ENCODE measurements around the gene MECP2. TPM values are rescaled to one million over a fixed set of nuclear protein-coding genes. Genes with fewer than 3 reads are reported as not detected.
A peak's percentile ranks its signal among the peaks of the same experiment; 100 is the strongest.

The MECP2 gene
- total RNA-seq, 1 experiment from 2014 or later = 33.0 TPM

GRCh38 chrX:154116426-154117211 is 19.1 kb upstream of the MECP2 start:
- DNase-seq (ENCODE audit: extremely low read depth, low read depth) = no peak

DNA sequence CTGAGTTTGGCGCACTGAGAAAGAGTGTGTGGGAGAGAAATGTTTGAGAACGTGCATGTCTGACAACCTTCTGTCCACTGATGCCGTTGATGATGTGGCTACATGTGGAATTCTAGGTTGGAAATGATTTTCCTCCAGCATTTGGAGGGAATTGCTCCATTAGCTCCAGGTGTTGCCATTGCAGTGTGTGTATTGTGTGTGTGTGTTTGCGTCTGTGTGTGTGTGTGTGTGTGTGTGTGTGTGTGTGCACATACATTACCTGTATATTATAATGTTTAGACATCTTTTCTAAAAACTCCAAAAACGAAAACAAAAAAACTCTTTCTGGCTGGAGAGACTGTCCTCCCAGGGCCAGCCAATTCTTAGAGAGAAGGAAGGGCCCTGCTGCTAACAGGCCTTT is 18.2 kb upstream of the MECP2 start:
- no peak for DNase-seq (ENCODE audit: extremely low read depth, low read depth)

GRCh38 chrX:154115071-154115470 is 17.6 kb upstream of the MECP2 start:
- no peak for DNase-seq (ENCODE audit: extremely low read depth, low read depth)

DNA sequence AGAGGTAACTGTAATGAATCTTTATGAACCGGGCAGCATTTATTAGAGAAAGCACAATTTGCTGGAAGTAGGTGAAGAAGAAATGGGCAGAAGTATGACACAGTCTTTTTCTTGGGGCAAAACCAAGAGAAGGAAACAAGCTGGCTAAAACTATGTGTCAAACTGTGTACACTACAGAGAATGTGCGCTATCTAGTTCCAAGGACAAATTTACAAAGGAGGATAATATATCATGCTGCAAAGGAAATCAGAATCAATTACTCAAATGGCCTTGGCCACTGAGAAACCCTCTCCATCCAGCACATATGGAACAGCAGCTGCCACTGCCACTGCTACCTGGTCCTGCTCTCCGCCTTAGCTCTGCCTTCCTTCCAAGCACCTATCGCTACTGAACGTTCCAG is 17.1 kb upstream of the MECP2 start:
- no peak for DNase-seq (ENCODE audit: extremely low read depth, low read depth)

- DNase-seq (ENCODE audit: extremely low read depth, low read depth) = no peak
Observed at GRCh38 chrX:154113729-154114128, 16.2 kb upstream of the MECP2 start.

DNA sequence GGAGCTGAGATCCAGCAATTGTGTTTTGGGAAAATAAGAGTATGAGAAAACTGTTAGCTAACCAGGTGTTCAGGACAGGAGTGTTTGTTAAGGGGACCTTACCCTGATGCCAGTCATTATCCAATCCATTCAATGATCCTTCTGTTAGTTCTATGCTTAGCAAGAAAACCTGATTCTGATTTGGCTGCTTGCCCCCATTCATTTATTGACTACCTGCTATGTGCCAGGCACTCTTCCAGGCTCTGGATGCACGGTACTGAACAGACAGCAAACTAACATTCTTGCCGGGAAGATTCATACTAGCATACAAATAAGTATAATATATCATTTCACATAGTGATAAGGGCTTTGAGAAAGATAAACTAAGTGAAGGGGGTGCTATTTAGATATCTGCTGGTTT is 1.0 kb upstream of the MECP2 start:
- no peak for DNase-seq (ENCODE audit: extremely low read depth, low read depth)

DNA sequence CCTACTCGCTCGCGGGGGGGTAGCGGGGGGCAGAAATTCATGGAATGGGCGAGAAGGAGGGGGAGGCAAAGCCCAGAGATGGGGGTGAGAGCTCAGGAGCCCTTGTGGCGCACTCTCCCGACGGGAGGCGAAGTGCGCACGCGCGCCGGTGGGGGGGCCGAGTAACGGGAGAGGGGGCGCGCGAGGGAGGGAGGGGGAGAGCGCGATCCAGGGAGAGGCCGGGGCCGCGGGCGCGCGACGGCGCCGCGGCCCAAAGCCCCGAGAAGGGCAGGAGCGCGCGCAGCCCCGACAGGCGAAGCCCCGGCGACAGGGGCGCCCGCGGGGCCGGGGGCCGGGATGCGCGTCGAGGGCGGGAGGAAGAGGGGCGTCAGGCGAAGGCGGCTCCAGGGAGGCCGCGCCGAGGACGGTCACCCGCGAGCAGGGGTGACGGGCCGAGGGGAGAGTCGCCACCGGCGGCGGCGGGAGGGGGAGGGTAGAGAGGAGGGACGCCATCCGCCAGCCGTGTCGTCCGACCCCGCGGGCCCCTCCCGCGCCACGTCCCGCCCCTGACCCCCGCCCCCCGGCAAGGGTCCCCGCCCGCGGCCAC is 421 bp downstream of the MECP2 start:
- peak; percentile 63 for DNase-seq (ENCODE audit: extremely low read depth, low read depth)

DNA sequence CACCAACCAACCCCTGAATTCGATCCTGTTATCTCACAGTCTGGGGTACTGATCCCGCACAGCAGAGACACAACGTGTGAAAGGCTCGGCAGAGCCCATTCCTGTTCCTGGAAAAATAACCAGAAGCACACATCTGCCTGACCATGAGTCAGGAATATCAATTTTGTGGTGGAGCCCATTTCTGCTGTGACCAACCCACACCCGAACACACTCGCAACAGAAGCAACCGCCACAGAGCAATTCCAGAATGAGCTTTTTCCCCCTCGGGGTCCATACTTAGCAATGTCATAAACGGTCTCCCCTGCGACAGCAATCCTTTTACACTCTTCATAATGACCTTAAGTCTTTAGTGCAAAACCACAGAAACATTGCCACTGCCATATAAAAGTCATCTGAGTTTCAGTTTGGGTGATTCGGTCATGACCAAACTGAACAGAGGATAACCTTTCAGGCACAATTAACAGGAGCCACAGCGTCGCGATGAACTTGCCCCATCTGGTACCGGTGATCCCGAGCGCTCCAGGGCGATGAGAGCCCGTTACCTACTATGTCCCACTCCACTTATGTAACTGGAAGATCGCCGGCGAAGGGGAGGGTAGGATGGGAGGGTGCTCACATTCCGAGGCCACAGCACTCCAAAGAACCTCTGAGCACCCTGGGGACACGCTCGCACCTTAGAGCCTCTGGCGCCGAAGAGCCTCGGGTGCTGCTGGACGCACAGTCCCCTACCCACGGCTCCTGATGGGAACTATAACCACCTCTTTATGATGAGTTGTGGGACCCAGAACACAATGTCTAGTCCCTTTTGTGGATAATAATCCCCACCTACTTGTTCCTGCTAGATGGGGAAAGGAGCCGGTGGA is 1.1 kb downstream of the MECP2 start:
- no peak for DNase-seq (ENCODE audit: extremely low read depth, low read depth)

DNA sequence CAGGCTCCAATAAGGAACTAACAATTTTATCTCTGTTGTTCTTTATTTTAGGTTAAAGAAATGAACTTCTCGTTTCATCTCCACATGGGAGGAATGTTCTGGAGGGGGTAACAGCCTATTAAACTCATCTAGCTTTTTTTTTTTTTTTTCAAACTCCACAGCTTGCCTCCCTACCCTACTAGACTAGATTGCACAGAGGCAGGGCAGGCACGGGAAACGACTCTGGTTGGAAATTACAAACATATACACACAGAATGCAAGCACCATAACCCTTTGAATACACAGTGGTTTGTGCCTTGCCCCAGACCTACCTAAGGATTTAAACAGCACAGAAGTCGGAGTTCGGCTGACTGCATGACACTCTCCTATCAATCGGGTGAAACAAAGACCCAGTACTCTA is 2.7 kb downstream of the MECP2 start:
- DNase-seq (ENCODE audit: extremely low read depth, low read depth) = no peak

DNA sequence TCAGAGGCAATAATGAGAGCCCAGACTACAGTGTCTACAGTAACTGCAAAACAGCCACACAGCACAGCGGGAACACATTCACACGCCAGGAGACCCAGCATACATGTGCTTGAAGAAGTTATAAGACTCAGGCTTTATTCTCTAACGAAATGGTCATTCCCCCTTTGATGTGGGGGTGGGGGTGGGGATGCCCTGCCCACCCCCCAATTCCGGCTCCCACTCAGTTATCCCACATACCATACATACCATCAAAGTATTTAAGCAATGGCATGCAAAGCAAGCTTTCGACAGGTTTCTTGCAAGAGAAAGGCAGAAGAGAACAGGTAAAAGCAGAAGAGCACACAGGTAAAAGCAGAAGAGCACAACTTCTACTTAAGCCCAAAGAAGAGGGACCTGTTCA is 3.6 kb downstream of the MECP2 start:
- no peak for DNase-seq (ENCODE audit: extremely low read depth, low read depth)

- no peak for DNase-seq (ENCODE audit: extremely low read depth, low read depth)
Observed at GRCh38 chrX:154092371-154092770, 5.1 kb downstream of the MECP2 start.

- DNase-seq (ENCODE audit: extremely low read depth, low read depth) = no peak
Observed at GRCh38 chrX:154091678-154092077, 5.8 kb downstream of the MECP2 start.

DNA sequence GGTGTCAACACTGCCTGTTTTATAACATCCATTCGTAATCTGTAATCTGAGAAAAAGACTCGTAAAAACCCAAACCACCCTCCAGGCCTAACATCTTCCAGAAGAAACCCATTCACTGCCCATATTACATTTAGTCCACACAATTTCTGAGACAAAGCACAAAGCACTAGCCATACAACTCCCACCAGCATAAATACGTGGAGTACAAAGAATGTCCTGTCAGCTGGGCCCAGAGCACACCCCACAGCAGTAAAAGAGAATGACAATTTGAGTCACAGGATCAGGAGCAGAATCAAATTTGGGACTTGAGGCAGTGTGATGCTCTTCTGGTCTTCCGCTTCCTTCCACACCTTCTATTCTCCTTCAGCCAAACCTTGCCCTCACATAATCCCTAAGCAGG is 6.8 kb downstream of the MECP2 start:
- DNase-seq (ENCODE audit: extremely low read depth, low read depth) = no peak

- no peak for DNase-seq (ENCODE audit: extremely low read depth, low read depth)
Observed at GRCh38 chrX:154084449-154085300, 12.8 kb downstream of the MECP2 start.

DNA sequence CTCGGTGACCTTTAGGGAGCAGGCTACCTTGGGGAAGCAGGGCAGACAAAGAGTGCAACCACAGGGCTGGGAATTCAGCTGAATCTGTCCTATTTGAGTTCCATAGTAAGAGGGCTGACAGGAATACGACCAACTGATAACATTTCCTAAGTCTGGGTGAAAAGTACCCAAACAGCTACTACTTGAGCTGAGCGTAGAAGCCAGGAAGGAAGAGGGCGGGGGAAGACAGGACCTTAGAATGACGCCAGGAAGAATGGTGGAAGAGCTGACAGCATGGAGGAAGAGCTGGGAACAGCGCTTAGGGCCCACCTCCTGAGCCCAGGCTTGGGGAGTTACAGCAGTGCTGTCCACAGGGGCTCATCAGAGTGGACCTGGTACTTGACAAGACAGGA is 14.4 kb downstream of the MECP2 start:
- DNase-seq (ENCODE audit: extremely low read depth, low read depth) = no peak

DNA sequence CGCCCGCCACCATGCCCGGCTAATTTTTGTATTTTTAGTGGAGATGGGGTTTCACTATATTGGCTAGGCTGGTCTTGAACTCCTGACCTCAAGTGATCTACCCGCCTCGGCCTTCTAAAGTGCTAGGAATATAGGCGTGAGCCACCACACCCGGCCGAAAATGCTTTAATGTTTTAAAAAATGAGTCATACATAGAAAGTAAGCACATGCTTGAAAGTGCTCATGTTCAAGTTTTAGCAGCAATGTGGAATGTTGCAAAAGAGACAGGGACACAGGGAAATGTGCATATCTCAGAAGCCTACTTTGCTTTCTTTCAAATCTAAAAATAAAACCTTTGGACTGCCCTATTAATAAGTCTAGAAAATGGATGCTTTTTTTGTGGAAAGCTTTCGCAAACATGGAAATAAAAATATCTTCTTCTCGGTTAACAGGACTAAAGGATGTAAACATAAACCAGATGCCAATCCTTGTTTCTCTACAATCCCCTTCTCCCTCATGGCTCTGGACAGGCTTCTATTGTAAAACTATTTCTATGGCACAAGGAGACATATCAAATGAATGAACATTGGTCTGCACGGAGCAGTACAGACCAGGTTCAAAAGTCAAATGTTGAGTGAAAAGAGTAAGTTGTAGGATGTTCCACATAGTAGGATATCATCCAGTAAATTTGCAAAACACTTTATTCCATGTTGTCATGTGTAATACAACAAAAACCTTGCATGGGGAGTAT is 15.0 kb downstream of the MECP2 start:
- DNase-seq (ENCODE audit: extremely low read depth, low read depth) = peak; percentile 38

DNA sequence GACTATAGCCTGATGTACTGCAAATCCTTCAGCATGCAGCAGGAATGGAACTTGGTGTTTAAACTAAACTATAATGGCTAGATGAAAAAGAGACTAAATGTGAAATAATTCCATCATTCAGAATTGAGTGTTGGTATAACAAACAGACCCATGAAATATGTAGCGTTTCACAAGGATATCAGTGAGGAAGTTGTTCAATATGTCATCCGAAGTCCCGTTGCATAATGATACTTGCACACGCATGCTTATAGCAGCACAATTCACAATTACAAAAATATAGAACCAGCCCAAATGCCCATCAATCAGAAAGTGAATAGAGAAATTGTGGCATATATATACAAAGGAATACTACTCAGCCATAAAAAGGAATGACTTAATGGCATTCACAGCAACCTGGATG is 20.4 kb downstream of the MECP2 start:
- no peak for DNase-seq (ENCODE audit: extremely low read depth, low read depth)

DNA sequence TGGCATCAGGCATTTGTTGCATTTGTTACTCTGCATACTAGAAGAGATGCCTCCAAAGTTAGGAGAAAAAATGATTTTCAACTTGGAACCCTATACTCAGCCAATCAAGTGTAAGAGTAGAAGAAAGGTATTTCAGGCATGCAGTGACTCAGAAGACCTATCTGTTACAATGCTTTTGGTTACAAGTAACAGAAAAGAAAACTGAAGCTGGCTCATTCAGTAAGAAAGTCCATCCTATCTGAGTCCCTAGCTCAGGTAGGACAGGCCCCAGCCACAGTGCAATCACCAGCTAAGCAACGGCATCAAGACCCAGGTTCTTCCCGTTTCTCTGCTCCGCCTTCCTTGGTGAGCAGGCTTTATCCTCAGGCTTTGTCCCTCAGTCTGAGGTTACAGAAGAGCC is 23.3 kb downstream of the MECP2 start:
- DNase-seq (ENCODE audit: extremely low read depth, low read depth) = no peak

DNA sequence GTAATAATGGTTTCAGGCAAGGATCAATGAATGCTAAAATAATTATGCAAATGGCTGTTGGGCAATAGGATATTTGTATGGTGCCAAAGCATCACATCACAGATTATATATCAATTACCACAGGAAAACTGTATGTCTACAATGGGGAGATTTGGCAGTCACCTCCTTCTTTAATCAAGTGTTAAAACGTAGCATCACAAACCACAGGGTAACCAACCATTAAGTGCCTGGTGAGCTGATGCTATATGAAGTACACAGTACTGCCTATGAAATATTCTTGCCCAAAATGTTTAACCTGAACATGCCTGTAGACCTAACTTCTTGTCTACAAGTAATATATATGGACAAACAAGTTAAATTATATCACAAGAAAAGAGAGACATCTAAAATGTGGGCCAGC is 25.3 kb downstream of the MECP2 start:
- no peak for DNase-seq (ENCODE audit: extremely low read depth, low read depth)

- DNase-seq (ENCODE audit: extremely low read depth, low read depth) = no peak
Observed at GRCh38 chrX:154068560-154068959, 29.0 kb downstream of the MECP2 start.
